HCT116 (cell line): ENCODE data around the gene LMBR1. TPM values are rescaled to one million over a fixed set of nuclear protein-coding genes. Genes with fewer than 3 reads are reported as not detected.

Experiments
- ATAC-seq: fragments of 200-7000 bp; cut with Tn5 transposase; 2 replicates; pipeline ENCODE4 v1.9.1; 2020; ENCODE audit warnings: mild to moderate bottlenecking, moderate library complexity
- BruUV-seq: library from RNA; stranded (reverse); fragments of 400-500 nt; replicated peaks from 2 replicates; lab custom pipeline; 2021; lab: Mats Ljungman, UMichigan
- CTCF ChIA-PET: fragments of 300-600 bp; sonication (Branson Sonifier 250); formaldehyde crosslinking; loops from one replicate; lab custom pipeline; 2021; ENCODE audit warnings: antibody characterized with exemption; lab: Charles Lee
- POLR2A ChIA-PET: fragments of 300-600, 350-600 bp; sonication (Branson Sonifier 250); formaldehyde crosslinking; loops from one replicate; lab custom pipeline; 2021; ENCODE audit warnings: antibody characterized with exemption; lab: Charles Lee
- RAD21 ChIA-PET, 2 experiments: fragments of 300-600 bp; sonication (Branson Sonifier 250); formaldehyde crosslinking; loops; one replicate each; lab custom pipeline; 2023; ENCODE audit warnings: low total read pairs in 2 of 2; ENCODE audit not compliant: uncharacterized antibody in 2 of 2, unreplicated experiment in 2 of 2, low non-redundant PET in 1 of 2; lab: Charles Lee
- DNase-seq: peaks from one replicate; pipeline ENCODE4 v3.0.0-alpha.2; 2010; ENCODE audit warnings: low read depth, low spot score
- H2AFZ ChIP-seq: fragments of 200-600 bp; shearing (Covaris generic), sonication (generic); 2 replicates; pipeline ENCODE4 v1.6.1; 2017; ENCODE audit warnings: low read depth, mixed run types, mixed read lengths, antibody characterized with exemption, low read length; ENCODE audit not compliant: poor library complexity, severe bottlenecking
- H3K27ac ChIP-seq: 2 replicates; pipeline ENCODE4 v1.5.1; 2012; ENCODE audit warnings: low read depth, low read length
- H3K27me3 ChIP-seq: fragments of 200-600 bp; sonication (generic); 2 replicates; pipeline ENCODE4 v1.6.1; 2016; ENCODE audit warnings: mixed run types, low read length, mixed read lengths; ENCODE audit not compliant: insufficient read depth
- H3K36me3 ChIP-seq, 2 experiments: fragments of 200-500 bp in 1 of 2; fragments of 200-600 bp in 1 of 2; sonication (Bioruptor generic) in 1 of 2; sonication (generic) in 1 of 2; 2 replicates each; pipeline versions ENCODE4 v1.5.1 to v1.6.1; 2014 to 2016; ENCODE audit warnings: low read length in 2 of 2, inconsistent platforms in 1 of 2, mixed read lengths in 1 of 2, mixed run types in 1 of 2; ENCODE audit not compliant: insufficient read depth in 2 of 2, control insufficient read depth in 1 of 2
- H3K4me1 ChIP-seq, 2 experiments: fragments of 200-600 bp in 1 of 2; sonication (generic) in 1 of 2; 2 replicates each; pipeline versions ENCODE4 v1.5.1 to v1.6.1; 2012 to 2017; ENCODE audit warnings: low read length in 2 of 2, inconsistent platforms in 1 of 2, mild to moderate bottlenecking in 1 of 2, mixed read lengths in 1 of 2, mixed run types in 1 of 2, moderate library complexity in 1 of 2; ENCODE audit not compliant: insufficient read depth in 2 of 2, control insufficient read depth in 1 of 2
- H3K4me2 ChIP-seq: fragments of 200-600 bp; sonication (generic); 2 replicates; pipeline ENCODE4 v1.6.1; 2017; ENCODE audit warnings: mixed run types, low read length, mixed read lengths
- H3K4me3 ChIP-seq, 2 experiments: fragments of 200-600 bp in 1 of 2; sonication (generic) in 1 of 2; replicated peaks in 1 of 2; 2 replicates each; pipeline ENCODE4 v1.5.1; 2011 to 2016; ENCODE audit warnings: low read length in 2 of 2, control low read depth in 1 of 2, low read depth in 1 of 2, mild to moderate bottlenecking in 1 of 2, mixed read lengths in 1 of 2, mixed run types in 1 of 2
- H3K79me2 ChIP-seq: fragments of 200-600 bp; sonication (generic); 2 replicates; pipeline ENCODE4 v1.6.1; 2017; ENCODE audit warnings: mild to moderate bottlenecking, mixed run types, low read length, moderate library complexity, mixed read lengths; ENCODE audit not compliant: insufficient read depth
- H3K9ac ChIP-seq: fragments of 200-600 bp; sonication (generic); 2 replicates; pipeline ENCODE4 v1.6.1; 2016; ENCODE audit warnings: low read length, mixed read lengths
- H3K9me2 ChIP-seq: fragments of 200-600 bp; sonication (generic), shearing (Covaris generic); 2 replicates; pipeline ENCODE4 v1.6.1; 2017; ENCODE audit warnings: mixed run types, mild to moderate bottlenecking, moderate library complexity; ENCODE audit not compliant: insufficient read depth
- H3K9me3 ChIP-seq, 2 experiments: fragments of 200-500 bp in 1 of 2; fragments of 200-600 bp in 1 of 2; sonication (Bioruptor generic) in 1 of 2; sonication (generic) in 1 of 2; 2 replicates each; pipeline ENCODE4 v1.6.1; 2014 to 2017; ENCODE audit warnings: low read length in 2 of 2, mixed read lengths in 2 of 2, inconsistent platforms in 1 of 2, low read depth in 1 of 2, mild to moderate bottlenecking in 1 of 2, mixed run types in 1 of 2, moderate library complexity in 1 of 2; ENCODE audit not compliant: control insufficient read depth in 1 of 2, insufficient read depth in 1 of 2
- H4K20me1 ChIP-seq: fragments of 200-600 bp; sonication (generic), shearing (Covaris generic); 2 replicates; pipeline ENCODE4 v1.6.1; 2017; ENCODE audit warnings: mixed run types, mild to moderate bottlenecking, moderate library complexity; ENCODE audit not compliant: insufficient read depth
- EZH2 ChIP-seq: fragments of 200-600 bp; sonication (generic); IDR thresholded peaks from 2 replicates; pipeline ENCODE4 v1.6.1; 2017; ENCODE audit warnings: antibody characterized with exemption, mixed run types
- FOSL1 ChIP-seq: IDR thresholded peaks from 2 replicates; pipeline ENCODE4 v1.6.1; 2012; ENCODE audit warnings: low read depth
- JUND ChIP-seq: IDR thresholded peaks from 2 replicates; pipeline ENCODE4 v1.6.1; 2012
- POLR2AphosphoS5 ChIP-seq: IDR thresholded peaks from 2 replicates; pipeline ENCODE4 v1.6.1; 2011; ENCODE audit warnings: mild to moderate bottlenecking, low read depth, low read length, moderate library complexity
- RAD21 ChIP-seq: IDR thresholded peaks from 2 replicates; pipeline ENCODE4 v1.6.1; 2012; ENCODE audit warnings: low read depth, mild to moderate bottlenecking
- REST ChIP-seq: IDR thresholded peaks from 2 replicates; pipeline ENCODE4 v1.6.1; 2012; ENCODE audit warnings: low read depth
- SIN3A ChIP-seq: IDR thresholded peaks from 2 replicates; pipeline ENCODE4 v1.6.1; 2012; ENCODE audit warnings: low read depth
- SP1 ChIP-seq: IDR thresholded peaks from 2 replicates; pipeline ENCODE4 v1.6.1; 2012; ENCODE audit warnings: low read depth
- SRF ChIP-seq: IDR thresholded peaks from 2 replicates; pipeline ENCODE4 v1.6.1; 2012; ENCODE audit warnings: low read depth
- ZBTB33 ChIP-seq: IDR thresholded peaks from 2 replicates; pipeline ENCODE4 v1.6.1; 2011; ENCODE audit warnings: mild to moderate bottlenecking, low read length, moderate library complexity; ENCODE audit not compliant: insufficient replicate concordance; ENCODE audit errors: extremely low read depth
- ZNF274 ChIP-seq: fragments of 200-500 bp; sonication (Bioruptor generic); IDR thresholded peaks from 2 replicates; pipeline ENCODE4 v1.6.1; 2014; ENCODE audit warnings: mild to moderate bottlenecking, low read depth, low read length, inconsistent platforms
- intact Hi-C: fragments of 100-400 bp; cut with micrococcal nuclease; formaldehyde crosslinking; loops from 2 replicates; pipeline ENCODE4 v1.10.0; 2022
- total RNA-seq: library from RNA; stranded (reverse); gene quantifications from one replicate; pipeline ENCODE4 v1.2.1, GENCODE V29; 2021; ENCODE audit not compliant: unreplicated experiment
- TF ChIP-seq, protein P1 (sequence below), 3 experiments: fragments of 200-600 bp in 1 of 3; sonication (generic) in 1 of 3; IDR thresholded peaks in 2 of 3; conservative IDR thresholded peaks in 1 of 3; 2 replicates each; pipeline ENCODE4 v1.5.1; 2012 to 2017; ENCODE audit warnings: low read depth in 2 of 3, low read length in 2 of 3, antibody characterized with exemption in 1 of 3, borderline replicate concordance in 1 of 3, control low read depth in 1 of 3, mild to moderate bottlenecking in 1 of 3, mixed read lengths in 1 of 3, mixed run types in 1 of 3, moderate library complexity in 1 of 3; ENCODE audit not compliant: insufficient read depth in 1 of 3

The LMBR1 gene
- total RNA-seq, 1 experiment from 2014 or later, result 84.0 TPM

GRCh38 chr7:156886020-156886795 lies 6.8 kb downstream of the LMBR1 start:
- Histone ChIP-seq H3K9me2 (no peaks in the 10 kb centered on the region), H3K36me3 (no peaks in the 10 kb centered on the region), H3K9ac (no peak overlapping the region), H3K79me2 (peaks cover 100% of the 10 kb centered on the region), H3K4me1 (peaks cover 3 to 14% of the 10 kb centered on the region in 2 experiments; a peak in 3 of 4 replicates)
- intact Hi-C loops, result no loop called here
- ATAC-seq, result no peak
- no peak for TF ChIP-seq ZNF274
- TF ChIP-seq, all 23 proteins: peak for 0
- no peaks in the 10 kb centered on the region for H3K9me3 ChIP-seq
- H2AFZ ChIP-seq, result no peak overlapping the region
- CTCF ChIA-PET, result no interaction called here
- POLR2A ChIA-PET, result no interaction called here
- H3K4me3 ChIP-seq, result no peak overlapping the region
- RAD21 ChIA-PET, result no interaction called here
- no peaks in the 10 kb centered on the region for H3K27me3 ChIP-seq
- H4K20me1 ChIP-seq, result no peaks in the 10 kb centered on the region
- no peak overlapping the region for H3K4me2 ChIP-seq
- BruUV-seq, result no TSS peak
- H3K27ac ChIP-seq, result no peak overlapping the region
- DNase-seq, result no peak

- Histone ChIP-seq H3K9me3 (no peaks in the 10 kb centered on the region), H3K9ac (no peak overlapping the region), H3K9me2 (no peaks in the 10 kb centered on the region), H3K27me3 (no peaks in the 10 kb centered on the region), H3K4me1 (no peaks in the 10 kb centered on the region), H3K27ac (no peak overlapping the region), H3K36me3 (no peaks in the 10 kb centered on the region), H3K4me2 (no peak overlapping the region), H4K20me1 (no peaks in the 10 kb centered on the region), H3K79me2 (peaks cover 98% of the 10 kb centered on the region), H2AFZ (no peak overlapping the region), H3K4me3 (no peak overlapping the region)
- ATAC-seq (no peak), DNase-seq (no peak)
- intact Hi-C loops, result no loop called here
- POLR2A ChIA-PET, result no interaction called here
- CTCF ChIA-PET, result no interaction called here
- no TSS peak for BruUV-seq
- RAD21 ChIA-PET, result interaction anchor here in 1 of 2 experiments (0.6 kb wide), 1 partner anchor 22 kb away, joined by 3 read pairs; no protein-coding TSS in a partner anchor
- no peak for TF ChIP-seq SIN3A
- TF ChIP-seq POLR2AphosphoS5, result no peak
- TF ChIP-seq SP1, result no peak
- no peak for TF ChIP-seq SRF
- TF ChIP-seq ZBTB33, result no peak
- no peak for TF ChIP-seq FOSL1
- TF ChIP-seq EZH2, result no peak
- no peak for TF ChIP-seq JUND
- no peak for TF ChIP-seq RAD21
- TF ChIP-seq, protein P1, sequence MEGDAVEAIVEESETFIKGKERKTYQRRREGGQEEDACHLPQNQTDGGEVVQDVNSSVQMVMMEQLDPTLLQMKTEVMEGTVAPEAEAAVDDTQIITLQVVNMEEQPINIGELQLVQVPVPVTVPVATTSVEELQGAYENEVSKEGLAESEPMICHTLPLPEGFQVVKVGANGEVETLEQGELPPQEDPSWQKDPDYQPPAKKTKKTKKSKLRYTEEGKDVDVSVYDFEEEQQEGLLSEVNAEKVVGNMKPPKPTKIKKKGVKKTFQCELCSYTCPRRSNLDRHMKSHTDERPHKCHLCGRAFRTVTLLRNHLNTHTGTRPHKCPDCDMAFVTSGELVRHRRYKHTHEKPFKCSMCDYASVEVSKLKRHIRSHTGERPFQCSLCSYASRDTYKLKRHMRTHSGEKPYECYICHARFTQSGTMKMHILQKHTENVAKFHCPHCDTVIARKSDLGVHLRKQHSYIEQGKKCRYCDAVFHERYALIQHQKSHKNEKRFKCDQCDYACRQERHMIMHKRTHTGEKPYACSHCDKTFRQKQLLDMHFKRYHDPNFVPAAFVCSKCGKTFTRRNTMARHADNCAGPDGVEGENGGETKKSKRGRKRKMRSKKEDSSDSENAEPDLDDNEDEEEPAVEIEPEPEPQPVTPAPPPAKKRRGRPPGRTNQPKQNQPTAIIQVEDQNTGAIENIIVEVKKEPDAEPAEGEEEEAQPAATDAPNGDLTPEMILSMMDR (IDR thresholded peaks at IDR 0.05 in 2 of 3, conservative IDR thresholded peaks at IDR 0.05 in 1 of 3; ENCODE audit: borderline replicate concordance in 1 of 3, insufficient read depth in 1 of 3, low read depth in 2 of 3, low read length in 2 of 3), result no peak
- no peak for TF ChIP-seq REST
These were observed 11.3 kb downstream of the LMBR1 start for GRCh38 chr7:156881679-156882078.
